Neuronal stem cell (in vitro differentiated cells): Measurements from ENCODE around the gene GADD45B.
A peak's percentile ranks its signal among the peaks of the same experiment; 100 is the strongest.

Source experiments
- DNase-seq: peaks from one replicate; pipeline ENCODE4 v3.0.0-alpha.2; 2013; ENCODE audit warnings: low spot score
- H2AFZ ChIP-seq: one replicate; pipeline ENCODE4 v1.6.1; 2013; ENCODE audit warnings: mild to moderate bottlenecking, low read length, inconsistent platforms
- H2AK5ac ChIP-seq: 2 replicates; pipeline ENCODE4 v1.6.1; 2013; ENCODE audit warnings: low read depth, mild to moderate bottlenecking, inconsistent platforms, low read length, moderate library complexity, mixed read lengths
- H2BK120ac ChIP-seq: 2 replicates; pipeline ENCODE4 v1.6.1; 2013; ENCODE audit warnings: low read depth, mild to moderate bottlenecking, inconsistent platforms, low read length, moderate library complexity, mixed read lengths
- H2BK12ac ChIP-seq: one replicate; pipeline ENCODE4 v1.6.1; 2013; ENCODE audit warnings: low read length, inconsistent platforms
- H2BK15ac ChIP-seq: 2 replicates; pipeline ENCODE4 v1.6.1; 2013; ENCODE audit warnings: mild to moderate bottlenecking, low read length, inconsistent platforms, mixed read lengths
- H2BK5ac ChIP-seq: one replicate; pipeline ENCODE4 v1.6.1; 2013; ENCODE audit warnings: inconsistent platforms, mild to moderate bottlenecking, low read length, moderate library complexity
- H3K14ac ChIP-seq: one replicate; pipeline ENCODE4 v1.6.1; 2013; ENCODE audit warnings: low read length, inconsistent platforms
- H3K18ac ChIP-seq: 2 replicates; pipeline ENCODE4 v1.6.1; 2013; ENCODE audit warnings: low read length, inconsistent platforms
- H3K23ac ChIP-seq: 2 replicates; pipeline ENCODE4 v1.6.1; 2013; ENCODE audit warnings: low read depth, mild to moderate bottlenecking, mixed read lengths, low read length, inconsistent platforms; ENCODE audit not compliant: poor library complexity
- H3K27ac ChIP-seq: replicated peaks from 3 replicates; pipeline ENCODE4 v1.5.1; 2013; ENCODE audit warnings: low read length, inconsistent platforms
- H3K27me3 ChIP-seq, 3 experiments: 2 replicates each; pipeline ENCODE4 v1.6.1; 2013; ENCODE audit warnings: low read length in 3 of 3, mild to moderate bottlenecking in 2 of 3, inconsistent platforms in 1 of 3, low read depth in 1 of 3, mixed read lengths in 1 of 3, moderate library complexity in 1 of 3; ENCODE audit not compliant: control insufficient read depth in 3 of 3, insufficient read depth in 3 of 3
- H3K36me3 ChIP-seq, 2 donors: replicated peaks in 1 of 2; 2 replicates each; pipeline ENCODE4 v1.6.1; 2013; ENCODE audit warnings: low read length in 2 of 2; ENCODE audit not compliant: control insufficient read depth in 2 of 2, insufficient read depth in 2 of 2
- H3K4ac ChIP-seq: 2 replicates; pipeline ENCODE4 v1.6.1; 2013; ENCODE audit warnings: inconsistent platforms, mild to moderate bottlenecking, low read length, moderate library complexity
- H3K4me1 ChIP-seq, 2 donors: 1 replicate in 1 of 2; 2 replicates in 1 of 2; pipeline ENCODE4 v1.6.1; 2013; ENCODE audit warnings: low read length in 2 of 2, low read depth in 1 of 2; ENCODE audit not compliant: control insufficient read depth in 2 of 2, insufficient read depth in 1 of 2
- H3K4me2 ChIP-seq: one replicate; pipeline ENCODE4 v1.6.1; 2013; ENCODE audit warnings: mild to moderate bottlenecking, low read length, inconsistent platforms; ENCODE audit not compliant: insufficient read depth, poor library complexity, severe bottlenecking
- H3K4me3 ChIP-seq, 2 donors: 2 replicates each; pipeline ENCODE4 v1.5.1; 2013; ENCODE audit warnings: low read length in 2 of 2, mild to moderate bottlenecking in 2 of 2, inconsistent platforms in 1 of 2, moderate library complexity in 1 of 2
- H3K79me1 ChIP-seq: one replicate; pipeline ENCODE4 v1.6.1; 2013; ENCODE audit warnings: low read depth, mild to moderate bottlenecking, inconsistent platforms, low read length, moderate library complexity
- H3K9ac ChIP-seq: one replicate; pipeline ENCODE4 v1.6.1; 2013; ENCODE audit warnings: mild to moderate bottlenecking, low read depth, low read length, inconsistent platforms; ENCODE audit not compliant: poor library complexity
- H3K9me3 ChIP-seq, 2 donors: replicated peaks in 1 of 2; 2 replicates each; pipeline versions ENCODE3 to v1.6.1; 2013; ENCODE audit warnings: low read length in 2 of 2, mild to moderate bottlenecking in 2 of 2, inconsistent platforms in 1 of 2, low read depth in 1 of 2, mixed read lengths in 1 of 2, moderate library complexity in 1 of 2; ENCODE audit not compliant: control insufficient read depth in 2 of 2, insufficient read depth in 1 of 2
- H4K8ac ChIP-seq: one replicate; pipeline ENCODE4 v1.6.1; 2013; ENCODE audit warnings: low read depth, mild to moderate bottlenecking, inconsistent platforms, low read length, moderate library complexity
- H4K91ac ChIP-seq: one replicate; pipeline ENCODE4 v1.6.1; 2013; ENCODE audit warnings: low read length, low read depth, mild to moderate bottlenecking, inconsistent platforms; ENCODE audit not compliant: poor library complexity
- WGBS, 2 donors: extraction: QIAGEN DNeasy Blood & Tissue Kit; methylation state at CpG; one replicate each; pipeline ENCODE4 v1.1.7; 2013; ENCODE audit warnings: missing lambda C conversion rate in 2 of 2, mixed read lengths in 1 of 2; ENCODE audit not compliant: insufficient read length in 2 of 2, insufficient replicate concordance in 1 of 2; ENCODE audit errors: extremely low coverage in 2 of 2; 5-methylcytosine and 5-hydroxymethylcytosine counted together

GADD45B gene

DNA sequence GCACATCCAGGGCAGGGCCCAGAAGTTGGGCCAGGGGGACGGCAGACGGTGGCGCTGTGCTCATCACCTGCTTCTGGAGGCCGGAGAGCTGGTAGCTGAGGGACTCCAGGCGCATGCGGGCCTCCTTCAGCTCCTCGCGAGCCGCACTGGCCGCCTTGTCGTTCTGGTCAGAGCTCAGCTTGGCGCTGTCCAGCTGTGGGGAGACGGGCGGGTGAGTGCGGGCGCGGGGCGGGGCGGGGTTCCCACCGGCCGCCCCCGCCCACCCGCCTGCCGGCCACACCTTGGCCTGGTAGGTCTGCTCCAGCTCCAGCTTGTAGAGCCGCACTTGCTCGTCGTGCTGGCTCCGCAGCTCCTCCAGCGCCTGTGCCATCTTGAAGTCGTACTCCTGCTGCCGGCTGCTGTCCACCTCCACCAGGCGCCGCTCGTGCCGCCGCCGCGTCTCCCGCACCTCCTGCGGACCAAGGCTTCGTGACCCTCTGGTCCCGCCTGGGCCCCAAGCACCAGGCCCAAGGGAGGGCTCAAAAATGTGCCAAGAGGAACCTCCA lies 41.1 kb upstream of the GADD45B start:
- Histone ChIP-seq H2AFZ (no peak overlapping the region), H3K14ac (no peak overlapping the region), H2BK120ac (no peak overlapping the region), H3K4ac (no peak overlapping the region), H3K4me1 (no peaks in the 10 kb centered on the region), H3K4me2 (no peak overlapping the region), H2BK12ac (no peak overlapping the region), H2BK15ac (no peak overlapping the region), H4K91ac (no peak overlapping the region), H2BK5ac (peak overlapping the region; percentile 82), H3K9me3 (no peaks in the 10 kb centered on the region), H3K18ac (no peak overlapping the region), H3K9ac (no peak overlapping the region), H3K79me1 (peaks cover 20% of the 10 kb centered on the region), H3K36me3 (peaks cover 62 to 77% of the 10 kb centered on the region in 2 donors), H4K8ac (no peak overlapping the region), H3K27ac (no peak overlapping the region), H3K23ac (no peak overlapping the region), H3K4me3 (no peak overlapping the region), H2AK5ac (no peak overlapping the region), H3K27me3 (no peaks in the 10 kb centered on the region)
- WGBS, 2 donors, result no CpG with 5 or more reads among the region's 42 CpGs
- DNase-seq, result no peak

DNA sequence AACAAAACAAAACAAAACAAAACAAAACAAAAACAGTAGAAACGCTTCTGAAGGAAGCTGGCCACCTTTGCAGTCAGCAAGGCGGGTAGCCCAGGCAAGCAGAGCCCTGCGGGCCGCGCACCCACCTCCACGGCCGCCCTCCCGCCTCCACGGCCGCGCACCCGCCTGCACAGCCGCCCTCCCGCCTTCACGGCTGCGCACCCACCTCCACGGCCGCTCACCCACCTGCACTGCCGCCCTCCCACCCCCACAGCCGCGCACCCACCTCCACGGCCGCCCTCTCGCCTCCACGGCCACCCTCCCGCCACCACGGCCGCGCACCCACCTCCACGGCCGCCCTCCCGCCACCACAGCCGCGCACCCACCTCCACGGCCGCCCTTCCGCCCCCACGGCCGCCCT lies 39.5 kb upstream of the GADD45B start:
- no peak overlapping the region for H2BK12ac ChIP-seq
- H2BK15ac ChIP-seq, result no peak overlapping the region
- no peak overlapping the region for H4K91ac ChIP-seq
- no peak overlapping the region for H3K4ac ChIP-seq
- H3K23ac ChIP-seq, result no peak overlapping the region
- H3K14ac ChIP-seq, result no peak overlapping the region
- no peak overlapping the region for H2BK120ac ChIP-seq
- no peak overlapping the region for H3K4me3 ChIP-seq
- no CpG with 5 or more reads among the region's 39 CpGs for WGBS, 2 donors
- no peak for DNase-seq
- H3K36me3 ChIP-seq, result peaks cover 54 to 73% of the 10 kb centered on the region in 2 donors
- no peak overlapping the region for H4K8ac ChIP-seq
- H2AK5ac ChIP-seq, result no peak overlapping the region
- H3K4me1 ChIP-seq, result no peaks in the 10 kb centered on the region
- H2BK5ac ChIP-seq, result no peak overlapping the region
- no peak overlapping the region for H3K9ac ChIP-seq
- H3K9me3 ChIP-seq, result no peaks in the 10 kb centered on the region
- no peaks in the 10 kb centered on the region for H3K27me3 ChIP-seq
- no peak overlapping the region for H3K27ac ChIP-seq
- no peak overlapping the region for H3K18ac ChIP-seq
- no peak overlapping the region for H3K4me2 ChIP-seq
- no peak overlapping the region for H2AFZ ChIP-seq
- peaks cover 29% of the 10 kb centered on the region for H3K79me1 ChIP-seq

DNA sequence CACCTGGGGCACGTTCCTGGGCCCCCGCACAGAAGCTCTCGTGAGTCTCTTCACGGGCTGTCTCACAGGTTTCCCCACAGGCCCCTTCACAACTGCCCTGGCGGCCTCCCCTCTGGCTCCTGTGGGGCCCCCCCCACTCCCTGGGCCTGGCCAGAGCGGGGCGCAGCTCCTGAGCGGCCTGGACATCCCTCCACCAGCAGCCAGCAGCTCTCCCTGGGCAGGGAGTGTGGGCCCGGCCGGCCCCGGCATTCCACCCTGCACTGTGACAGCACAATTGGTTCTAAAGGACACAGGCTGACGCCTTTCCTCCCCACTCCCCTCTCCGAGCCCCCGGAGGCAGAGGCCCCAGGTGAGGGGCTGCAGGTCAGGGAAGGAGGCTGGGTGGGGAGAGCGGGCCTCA lies 39.0 kb upstream of the GADD45B start:
- H3K14ac ChIP-seq, result no peak overlapping the region
- H2BK5ac ChIP-seq, result peak overlapping the region; percentile 39
- no peak overlapping the region for H3K27ac ChIP-seq
- H2AK5ac ChIP-seq, result peak overlapping the region; percentile 26
- H2BK15ac ChIP-seq, result no peak overlapping the region
- H3K9me3 ChIP-seq, result no peaks in the 10 kb centered on the region
- H3K4me2 ChIP-seq, result no peak overlapping the region
- peaks cover 33% of the 10 kb centered on the region for H3K79me1 ChIP-seq
- no peak overlapping the region for H3K4me3 ChIP-seq
- H4K91ac ChIP-seq, result no peak overlapping the region
- no peaks in the 10 kb centered on the region for H3K4me1 ChIP-seq
- H3K27me3 ChIP-seq, result no peaks in the 10 kb centered on the region
- H3K4ac ChIP-seq, result no peak overlapping the region
- no peak overlapping the region for H3K23ac ChIP-seq
- H3K18ac ChIP-seq, result no peak overlapping the region
- peaks cover 53 to 73% of the 10 kb centered on the region in 2 donors for H3K36me3 ChIP-seq
- no peak for DNase-seq
- H2BK120ac ChIP-seq, result no peak overlapping the region
- H2BK12ac ChIP-seq, result no peak overlapping the region
- no peak overlapping the region for H4K8ac ChIP-seq
- no CpG with 5 or more reads among the region's 15 CpGs for WGBS, 2 donors
- H3K9ac ChIP-seq, result no peak overlapping the region
- H2AFZ ChIP-seq, result no peak overlapping the region

DNA sequence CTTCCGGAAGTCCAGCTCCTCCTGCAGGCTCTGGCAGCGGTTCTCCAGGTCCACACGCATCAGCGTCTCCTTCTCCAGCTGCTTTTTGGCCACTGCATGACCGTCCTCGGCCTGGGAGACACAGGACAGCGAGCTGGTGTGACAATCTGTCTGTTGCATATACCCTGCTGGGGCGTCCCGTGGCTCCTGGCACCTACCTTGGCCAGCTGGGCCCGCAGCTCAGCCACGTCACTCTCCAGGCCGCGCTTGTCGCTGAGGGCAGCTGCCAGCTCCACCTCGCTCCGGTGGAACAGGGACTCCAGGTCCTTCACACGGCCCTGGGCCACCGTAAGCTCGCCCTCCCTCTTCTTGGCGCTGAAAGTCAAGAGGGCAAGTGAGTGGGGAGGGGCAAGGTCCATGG lies 37.7 kb upstream of the GADD45B start:
- Histone ChIP-seq H3K27me3 (no peaks in the 10 kb centered on the region), H3K79me1 (peaks cover 36% of the 10 kb centered on the region), H3K23ac (no peak overlapping the region), H4K91ac (no peak overlapping the region), H3K18ac (no peak overlapping the region), H2BK12ac (no peak overlapping the region), H2BK15ac (no peak overlapping the region), H3K4ac (no peak overlapping the region), H2BK120ac (no peak overlapping the region), H3K36me3 (peaks cover 55 to 78% of the 10 kb centered on the region in 2 donors), H3K9me3 (no peaks in the 10 kb centered on the region), H2BK5ac (peak overlapping the region; percentile 87), H3K27ac (no peak overlapping the region), H3K9ac (no peak overlapping the region), H2AFZ (no peak overlapping the region), H4K8ac (no peak overlapping the region), H3K14ac (no peak overlapping the region), H2AK5ac (no peak overlapping the region), H3K4me2 (no peak overlapping the region), H3K4me1 (no peaks in the 10 kb centered on the region), H3K4me3 (no peak overlapping the region)
- WGBS, 2 donors, result no CpG with 5 or more reads among the region's 20 CpGs
- no peak for DNase-seq
